HG03108 (cell line): Measurements from ENCODE around the gene UNC93B1.
"Not testable (repeated sequence)": the region's sequence is repeated elsewhere in the genome, so short reads cannot be mapped to it uniquely, and the experiment has no call there.

Experiments
- ATAC-seq: cut with Tn5 transposase; IDR thresholded peaks from one replicate; pipeline ENCODE4 v1.9.1; 2021; ENCODE audit warnings: moderate library complexity; ENCODE audit not compliant: unreplicated experiment

UNC93B1 gene

GRCh38 chr11:67946403-67946802 is 57.5 kb downstream of the UNC93B1 start:
- ATAC-seq: not testable (repeated sequence)

- not testable (repeated sequence) for ATAC-seq
These were observed 60.5 kb downstream of the UNC93B1 start for GRCh38 chr11:67943406-67943805.
